Subcutaneous abdominal adipose tissue (tissue), 5 donors: ENCODE results near the gene CCDC141.
A peak's percentile ranks its signal among the peaks of the same experiment; 100 is the strongest.
"Not testable (repeated sequence)": the region's sequence is repeated elsewhere in the genome, so short reads cannot be mapped to it uniquely, and the experiment has no call there.

Experiments used
- H3K27ac ChIP-seq: one replicate; pipeline ENCODE4 v1.7.0; 2013; ENCODE audit warnings: low read depth, mild to moderate bottlenecking, inconsistent platforms, low read length, moderate library complexity
- H3K27me3 ChIP-seq, 5 donors: one replicate each; pipeline ENCODE4 v1.7.0; 2013; ENCODE audit warnings: low read length in 5 of 5, inconsistent platforms in 1 of 5; ENCODE audit not compliant: control insufficient read depth in 5 of 5, insufficient read depth in 4 of 5
- H3K36me3 ChIP-seq, 5 donors: one replicate each; pipeline ENCODE4 v1.7.0; 2013; ENCODE audit warnings: low read length in 5 of 5; ENCODE audit not compliant: control insufficient read depth in 5 of 5, insufficient read depth in 5 of 5
- H3K4me1 ChIP-seq, 5 donors: one replicate each; pipeline ENCODE4 v1.7.0; 2013; ENCODE audit warnings: low read length in 5 of 5, mild to moderate bottlenecking in 3 of 5, moderate library complexity in 1 of 5; ENCODE audit not compliant: control insufficient read depth in 5 of 5, insufficient read depth in 5 of 5
- H3K4me3 ChIP-seq, 5 donors: one replicate each; pipeline ENCODE4 v1.7.0; 2013; ENCODE audit warnings: low read length in 5 of 5, low read depth in 1 of 5
- H3K9ac ChIP-seq, 5 donors: one replicate each; pipeline ENCODE4 v1.7.0; 2013; ENCODE audit warnings: low read length in 5 of 5, mild to moderate bottlenecking in 4 of 5, moderate library complexity in 3 of 5
- H3K9me3 ChIP-seq, 5 donors: one replicate each; pipeline ENCODE4 v1.7.0; 2013; ENCODE audit warnings: low read length in 5 of 5; ENCODE audit not compliant: control insufficient read depth in 5 of 5
- donor health status: healthy.
- donor health status: healthy.
- donor health status: healthy.
- donor health status: healthy.
- donor health status: healthy.

CCDC141 gene

GRCh38 chr2:179049546-179050311 is at the start of gene CCDC141:
Gene CCDC141 (minus strand): TSS chr2:179050137. CDS start chr2:179049941, 196 bp downstream.
- Histone ChIP-seq H3K9me3 (no peaks in the 10 kb centered on the region), H3K27ac (peak within 1 kb of the TSS; percentile 16), H3K9ac (peak within 1 kb of the TSS in 4 of 5 donors; percentile 7 to 68 (median 42)), H3K4me1 (peaks cover 0 to 25% (median 19%) of the 10 kb centered on the region in 5 donors), H3K4me3 (peak within 1 kb of the TSS in 4 of 5 donors; percentile 49 to 54 (median 52)), H3K36me3 (no peaks in the 10 kb centered on the region), H3K27me3 (no peaks in the 10 kb centered on the region)

- H3K27ac ChIP-seq = no peak overlapping the region
- H3K27me3 ChIP-seq = no peaks in the 10 kb centered on the region
- H3K9me3 ChIP-seq = peaks cover 0 to 1% (median 0%) of the 10 kb centered on the region in 5 donors
- H3K9ac ChIP-seq = no peak overlapping the region
- H3K36me3 ChIP-seq = peaks cover 0 to 12% (median 4%) of the 10 kb centered on the region in 5 donors
- peaks cover 0 to 3% (median 0%) of the 10 kb centered on the region in 5 donors for H3K4me1 ChIP-seq
- H3K4me3 ChIP-seq = no peak overlapping the region
Measured at GRCh38 chr2:179098080-179098689, 48.2 kb upstream of the CCDC141 start.

GRCh38 chr2:179097131-179097530 is 47.2 kb upstream of the CCDC141 start:
- Histone ChIP-seq H3K27ac (no peak overlapping the region), H3K9me3 (peaks cover 0 to 4% (median 0%) of the 10 kb centered on the region in 5 donors), H3K27me3 (no peaks in the 10 kb centered on the region), H3K4me1 (peaks cover 0 to 3% (median 0%) of the 10 kb centered on the region in 5 donors), H3K9ac (no peak overlapping the region), H3K4me3 (no peak overlapping the region), H3K36me3 (peaks cover 0 to 4% (median 3%) of the 10 kb centered on the region in 5 donors)

GRCh38 chr2:179096090-179096489 is 46.2 kb upstream of the CCDC141 start:
- Histone ChIP-seq H3K27ac (no peak overlapping the region), H3K4me3 (no peak overlapping the region)

GRCh38 chr2:179092912-179093311 is 43.0 kb upstream of the CCDC141 start:
- H3K27ac ChIP-seq, H3K4me1 ChIP-seq, H3K4me3 ChIP-seq, H3K27me3 ChIP-seq, H3K36me3 ChIP-seq, H3K9ac ChIP-seq, H3K9me3 ChIP-seq: not testable (repeated sequence)

More at GRCh38 chr2:179096090-179096489, 46.2 kb upstream of the CCDC141 start:
- Histone ChIP-seq H3K36me3 (no peaks in the 10 kb centered on the region), H3K9me3 (peaks cover 0 to 4% (median 0%) of the 10 kb centered on the region in 5 donors), H3K9ac (no peak overlapping the region), H3K27me3 (no peaks in the 10 kb centered on the region), H3K4me1 (peaks cover 0 to 3% (median 0%) of the 10 kb centered on the region in 5 donors)

GRCh38 chr2:179082697-179083096 is 32.8 kb upstream of the CCDC141 start:
- Histone ChIP-seq H3K27me3 (no peaks in the 10 kb centered on the region), H3K4me1 (no peaks in the 10 kb centered on the region), H3K9me3 (peaks cover 0 to 3% (median 0%) of the 10 kb centered on the region in 5 donors), H3K4me3 (no peak overlapping the region), H3K27ac (no peak overlapping the region), H3K36me3 (no peaks in the 10 kb centered on the region), H3K9ac (no peak overlapping the region)

- Histone ChIP-seq H3K36me3 (no peaks in the 10 kb centered on the region), H3K4me1 (no peaks in the 10 kb centered on the region), H3K4me3 (no peak overlapping the region), H3K9me3 (peaks cover 0 to 7% (median 0%) of the 10 kb centered on the region in 5 donors), H3K9ac (no peak overlapping the region), H3K27ac (no peak overlapping the region), H3K27me3 (no peaks in the 10 kb centered on the region)
Measured at GRCh38 chr2:179081954-179082353, 32.0 kb upstream of the CCDC141 start.

- no peak overlapping the region for H3K9ac ChIP-seq
- no peak overlapping the region for H3K27ac ChIP-seq
- H3K4me1 ChIP-seq = peaks cover 0 to 7% (median 0%) of the 10 kb centered on the region in 5 donors
- no peak overlapping the region for H3K4me3 ChIP-seq
- H3K36me3 ChIP-seq = no peaks in the 10 kb centered on the region
- H3K27me3 ChIP-seq = no peaks in the 10 kb centered on the region
- H3K9me3 ChIP-seq = peaks cover 0 to 3% (median 0%) of the 10 kb centered on the region in 5 donors
Measured at GRCh38 chr2:179072527-179072926, 22.6 kb upstream of the CCDC141 start.

- Histone ChIP-seq H3K9ac (no peak overlapping the region), H3K9me3 (no peaks in the 10 kb centered on the region), H3K27ac (no peak overlapping the region), H3K4me3 (no peak overlapping the region), H3K36me3 (no peaks in the 10 kb centered on the region), H3K27me3 (no peaks in the 10 kb centered on the region), H3K4me1 (peaks cover 0 to 7% (median 0%) of the 10 kb centered on the region in 5 donors)
Measured at GRCh38 chr2:179071810-179072355, 21.9 kb upstream of the CCDC141 start.

GRCh38 chr2:179070895-179071294 is 21.0 kb upstream of the CCDC141 start:
- peaks cover 0 to 7% (median 0%) of the 10 kb centered on the region in 5 donors for H3K4me1 ChIP-seq
- no peak overlapping the region for H3K9ac ChIP-seq
- H3K4me3 ChIP-seq = no peak overlapping the region
- no peaks in the 10 kb centered on the region for H3K36me3 ChIP-seq
- H3K9me3 ChIP-seq = no peaks in the 10 kb centered on the region
- H3K27ac ChIP-seq = no peak overlapping the region
- no peaks in the 10 kb centered on the region for H3K27me3 ChIP-seq
